ENCODE measurements around the gene SGMS1. TPM values are rescaled to one million over a fixed set of nuclear protein-coding genes. Genes with fewer than 3 reads are reported as not detected.

The SGMS1 gene
- total and polyA plus RNA-seq, 2 experiments from 2014 or later = 15.0 to 34.7 TPM

- Histone ChIP-seq H3K4me3 (0 out of 2 replicates have a peak overlapping the region, but pooled peaks have one; percentile 8), H3K4me2 (peak overlapping the region; percentile 57)
Measured at GRCh38 chr10:50324680-50325393, 298.9 kb downstream of the SGMS1 start.

More at GRCh38 chr10:50324680-50325393, 298.9 kb downstream of the SGMS1 start:
- Histone ChIP-seq H3K36me3 (ENCODE audit: insufficient read depth) (no peaks in the 10 kb centered on the region), H3K9me2 (ENCODE audit: insufficient read depth) (no peaks in the 10 kb centered on the region), H3K27ac (ENCODE audit: low read depth) (0 out of 2 replicates have a peak overlapping the region, but pooled peaks have one; percentile 14), H3K27me3 (ENCODE audit: insufficient read depth) (no peaks in the 10 kb centered on the region), H2AFZ (no peak overlapping the region), H3F3A (replicated peaks; ENCODE audit: low read depth) (no peaks in the 10 kb centered on the region), H3K4me1 (ENCODE audit: insufficient read depth) (peaks cover 21% of the 10 kb centered on the region), H3K79me2 (replicated peaks; ENCODE audit: insufficient read depth) (no peaks in the 10 kb centered on the region), H4K20me1 (replicated peaks; ENCODE audit: insufficient read depth) (no peaks in the 10 kb centered on the region)
- Mint-ChIP-seq H3K4me3 (no peak overlapping the region), H3K4me1 (peaks cover 26% of the 10 kb centered on the region), H3K27ac (no peak overlapping the region), H3K9me3 (no peaks in the 10 kb centered on the region), H3K27me3 (ENCODE audit: insufficient read depth, low read depth, poor library complexity) (no peaks in the 10 kb centered on the region), H3K36me3 (ENCODE audit: low read depth) (no peaks in the 10 kb centered on the region)
- no peak for ATAC-seq
- no peak for TF ChIP-seq REST (IDR thresholded peaks at IDR 0.05; ENCODE audit: unreplicated experiment)
- no peak for TF ChIP-seq CREB1 (CRISPR knock-in tag; IDR thresholded peaks at IDR 0.05; ENCODE audit: low read depth)
- TF ChIP-seq ETS1 (IDR thresholded peaks at IDR 0.05) = no peak
- TF ChIP-seq NANOG (IDR thresholded peaks at IDR 0.05; ENCODE audit: borderline replicate concordance) = no peak
- no peak for TF ChIP-seq CTCF (conservative IDR thresholded peaks at IDR 0.05; ENCODE audit: low read depth in 2 of 2)
- no peak for TF ChIP-seq STAT1 (IDR thresholded peaks at IDR 0.05; ENCODE audit: unreplicated experiment)
- no peak for TF ChIP-seq EZH2phosphoT487 (IDR thresholded peaks at IDR 0.05; ENCODE audit: unreplicated experiment)
- no peak for TF ChIP-seq POLR2AphosphoS5 (IDR thresholded peaks at IDR 0.05; ENCODE audit: low read depth)
- TF ChIP-seq ZNF331 (CRISPR knock-in tag; IDR thresholded peaks at IDR 0.05; ENCODE audit: low read depth) = no peak
- no peak for TF ChIP-seq ZNF114 (CRISPR knock-in tag; IDR thresholded peaks at IDR 0.05)
- no peak for TF ChIP-seq JUNB (IDR thresholded peaks at IDR 0.05; ENCODE audit: unreplicated experiment)
- TF ChIP-seq ZNF462 (CRISPR knock-in tag; IDR thresholded peaks at IDR 0.05) = no peak
- TF ChIP-seq EZH2 (IDR thresholded peaks at IDR 0.05; ENCODE audit: low read depth, unreplicated experiment) = no peak
- DNase-seq (ENCODE audit: low spot score) = no peak
